ENCODE measurements around the gene SST.
"Not testable (repeated sequence)": the region's sequence is repeated elsewhere in the genome, so short reads cannot be mapped to it uniquely, and the experiment has no call there.

SST gene

GRCh38 chr3:187681756-187682155, 11.6 kb upstream of the SST start:
- DNase-seq: not testable (repeated sequence)

DNA sequence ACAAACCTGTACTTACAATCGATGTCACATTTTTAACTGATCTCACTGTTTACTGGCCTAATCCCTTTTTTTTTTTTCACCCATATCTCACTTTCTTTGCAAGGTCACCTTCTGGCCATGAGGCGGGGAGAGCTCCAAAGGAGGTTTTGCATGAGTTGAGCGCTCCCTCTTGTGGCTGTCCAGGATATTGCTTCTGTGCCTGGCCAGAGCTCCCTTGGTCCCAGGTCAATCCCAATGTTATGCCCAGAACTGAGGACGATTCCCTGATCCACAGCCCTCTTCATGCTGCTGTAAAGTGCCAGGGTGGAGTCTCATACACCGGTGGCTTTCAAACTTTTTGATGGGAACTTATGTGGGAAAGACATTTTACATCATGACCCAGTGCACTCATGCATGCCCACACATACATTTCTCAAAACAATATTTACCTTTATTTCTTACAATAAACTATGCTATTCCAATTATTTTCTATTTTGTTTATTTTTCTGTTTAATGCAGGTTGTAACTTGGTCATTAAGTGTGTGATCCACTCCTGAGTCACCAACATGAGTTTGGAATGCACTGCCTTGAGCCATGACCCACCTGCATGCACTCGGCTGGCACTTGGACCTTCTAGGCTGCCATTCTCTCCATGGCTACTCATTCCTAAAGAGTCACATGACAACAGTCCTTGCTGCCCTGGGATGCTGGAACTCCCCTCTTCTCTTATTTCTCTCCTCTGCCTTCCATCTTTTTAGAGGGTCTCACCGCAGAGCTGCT, 9.6 kb upstream of the SST start:
- DNase-seq: peak; percentile 26

DNA sequence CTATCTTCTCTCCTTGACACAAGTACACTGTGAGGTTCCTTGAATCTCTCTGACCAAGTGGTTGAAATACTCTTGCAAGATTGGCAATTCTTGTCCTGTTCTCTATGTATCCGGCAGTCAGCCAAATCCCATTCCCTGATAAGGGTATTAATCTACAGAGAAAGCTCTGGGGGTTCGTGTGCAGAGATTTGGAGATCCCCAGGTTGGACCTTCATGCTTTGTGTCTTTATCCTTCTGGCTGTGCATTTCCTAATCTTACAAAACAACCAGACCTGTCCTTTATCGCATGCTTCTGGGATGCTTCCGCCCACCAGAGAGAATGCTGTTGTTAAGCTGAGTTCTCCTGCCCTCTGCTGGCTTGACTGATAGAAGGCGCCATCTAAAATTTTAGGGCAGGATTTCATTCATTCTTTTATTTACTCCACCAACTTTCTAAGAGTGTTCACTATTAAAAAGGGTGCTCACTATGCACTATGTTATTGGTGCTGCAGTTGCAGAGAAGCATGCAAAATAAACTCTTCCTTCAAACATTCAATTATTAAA, 8.6 kb upstream of the SST start:
- no peak for DNase-seq

DNA sequence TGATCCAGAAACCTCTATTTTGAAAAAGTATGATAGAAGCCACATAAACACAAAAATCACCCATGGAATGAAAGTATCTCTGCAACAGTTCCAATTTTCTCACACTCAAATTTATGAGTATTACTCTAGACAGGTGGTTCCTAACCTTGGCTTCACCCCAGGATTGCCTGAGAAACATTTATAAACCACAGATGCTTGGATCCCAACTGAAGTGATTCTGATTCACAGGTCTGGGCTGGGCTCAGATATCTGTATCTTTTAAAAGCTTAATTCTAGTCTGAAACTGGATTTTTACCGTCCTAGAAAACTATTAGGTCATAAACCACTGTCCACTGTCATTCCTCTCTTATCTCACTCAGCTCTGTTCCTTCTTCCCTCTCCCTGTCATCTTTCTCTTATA, 7.4 kb upstream of the SST start:
- no peak for DNase-seq

GRCh38 chr3:187673012-187673411, 2.8 kb upstream of the SST start:
- DNase-seq: no peak

DNA sequence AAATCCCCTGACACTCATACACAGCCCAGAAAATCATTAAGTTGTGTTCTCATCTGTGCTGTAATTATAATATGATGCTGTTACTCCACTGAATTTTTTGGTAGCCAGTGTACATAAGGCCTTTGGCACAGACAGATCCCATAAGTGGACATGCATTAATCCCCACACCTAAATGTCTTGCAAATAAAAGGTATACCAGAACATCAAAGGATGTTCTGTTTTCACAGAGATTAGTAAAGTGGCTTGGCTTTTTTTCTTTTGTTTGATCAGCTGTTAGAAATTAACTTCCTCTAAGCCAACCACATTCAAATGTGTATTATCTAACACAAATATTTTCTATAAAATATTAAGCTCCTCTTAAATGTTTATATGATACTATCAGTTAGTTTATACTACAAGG, 2.7 kb downstream of the SST start:
- no peak for DNase-seq

DNA sequence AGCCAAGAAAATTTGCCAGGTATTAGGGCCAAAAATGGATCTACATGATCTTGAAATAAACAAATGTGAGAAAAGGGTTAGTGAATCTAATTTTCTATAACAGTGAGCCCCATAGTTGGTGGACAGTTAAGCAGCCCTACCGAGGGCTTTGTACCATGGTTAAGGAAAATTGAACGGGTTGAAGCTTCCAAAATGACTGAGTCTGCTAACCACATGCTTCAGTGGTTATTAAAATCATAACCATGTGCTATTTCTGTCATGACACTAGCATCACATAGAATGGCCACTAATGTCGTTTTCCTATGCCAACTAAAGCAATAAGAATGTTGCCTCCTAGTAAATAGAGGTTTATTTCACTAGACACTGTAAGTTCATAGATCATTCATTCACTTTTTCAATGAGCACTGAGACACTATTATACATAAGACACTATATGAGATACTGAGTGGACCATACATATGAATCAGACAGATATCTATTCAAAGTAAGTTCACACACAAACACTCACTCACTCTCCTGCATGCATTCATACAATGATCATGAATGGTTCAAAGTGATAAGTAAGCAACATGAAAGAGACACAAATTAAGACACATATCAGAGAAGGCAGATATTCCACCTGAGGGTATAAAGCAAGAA, 4.3 kb downstream of the SST start:
- no peak for DNase-seq

GRCh38 chr3:187665010-187665409, 5.2 kb downstream of the SST start:
- no peak for DNase-seq

- DNase-seq: no peak
Observed at GRCh38 chr3:187662848-187663409, 7.3 kb downstream of the SST start.

- DNase-seq: no peak
Observed at GRCh38 chr3:187661267-187661666, 8.9 kb downstream of the SST start.

DNA sequence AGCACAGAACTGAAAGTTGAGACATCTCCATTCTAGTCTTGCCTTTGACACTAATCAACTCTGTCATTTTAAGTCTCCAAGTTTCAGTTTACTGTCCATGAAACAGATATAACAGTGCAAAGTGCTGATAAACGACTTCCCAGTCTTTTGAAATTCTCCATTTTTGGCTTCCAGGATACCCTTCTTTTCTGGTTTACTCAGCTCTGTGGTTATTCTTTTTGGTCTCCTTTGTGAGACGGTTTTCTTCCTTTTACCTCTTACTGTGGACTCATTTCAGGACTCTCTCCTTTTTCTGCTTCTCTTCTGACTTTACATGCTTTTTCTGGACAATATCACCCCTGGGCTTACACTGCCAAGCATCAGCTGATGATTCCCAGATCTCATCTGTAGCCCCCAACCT, 18.9 kb downstream of the SST start:
- DNase-seq: no peak

DNA sequence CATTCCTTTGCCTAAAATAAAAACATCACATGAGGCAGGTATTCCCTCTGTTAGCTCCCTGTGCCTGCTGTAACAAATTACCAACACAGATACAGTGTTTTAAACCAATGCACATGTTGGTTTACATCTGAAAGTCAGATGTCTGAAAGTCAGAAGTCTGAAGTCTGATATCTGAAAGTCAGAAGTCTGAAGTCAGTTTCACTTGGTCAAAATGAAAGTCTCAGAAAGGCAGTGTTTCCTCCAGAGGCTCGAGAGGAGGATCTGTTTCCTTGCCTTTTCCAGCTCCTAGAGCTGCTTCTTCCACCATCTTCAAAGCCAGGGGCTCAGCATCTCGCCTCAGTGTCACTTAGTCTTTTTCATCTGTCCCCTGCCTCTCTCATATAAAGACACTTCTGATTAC, 22.0 kb downstream of the SST start:
- DNase-seq: no peak

DNA sequence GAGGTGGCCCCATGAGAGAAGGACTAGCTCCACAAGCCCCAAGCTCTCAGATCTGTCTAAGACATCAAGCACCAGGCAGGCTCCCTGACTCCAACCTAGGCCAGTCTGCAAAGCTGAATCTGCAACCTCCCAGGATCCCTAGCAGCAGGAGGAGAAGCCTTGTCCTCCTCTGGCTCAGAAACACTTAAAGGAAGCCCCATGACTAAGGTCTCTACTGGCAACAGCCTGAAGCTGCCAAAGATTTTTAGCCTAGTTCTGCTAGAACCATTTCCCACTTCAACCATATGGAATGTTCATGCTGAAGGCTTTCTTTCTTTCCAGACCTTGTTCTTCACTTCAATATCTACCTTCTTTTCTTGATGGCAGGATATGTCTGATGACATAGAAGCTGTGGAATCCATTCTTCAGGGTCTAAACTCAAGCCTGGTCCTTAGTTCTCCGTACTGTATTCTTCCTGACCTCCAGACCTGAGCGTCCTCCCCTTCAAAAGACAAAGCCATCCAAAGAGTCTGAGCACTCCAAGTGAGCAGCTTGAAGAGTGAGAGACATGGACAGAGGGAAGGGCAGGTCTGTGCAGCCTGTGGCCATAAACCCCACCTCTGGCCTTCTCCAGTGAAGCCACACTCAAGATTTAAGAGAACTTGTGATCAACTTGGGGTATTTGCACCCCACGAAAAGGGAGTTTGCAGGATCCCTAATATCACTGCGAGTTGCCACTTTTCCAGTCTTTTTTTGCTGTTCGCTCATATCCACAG, 23.1 kb downstream of the SST start:
- DNase-seq: no peak

DNA sequence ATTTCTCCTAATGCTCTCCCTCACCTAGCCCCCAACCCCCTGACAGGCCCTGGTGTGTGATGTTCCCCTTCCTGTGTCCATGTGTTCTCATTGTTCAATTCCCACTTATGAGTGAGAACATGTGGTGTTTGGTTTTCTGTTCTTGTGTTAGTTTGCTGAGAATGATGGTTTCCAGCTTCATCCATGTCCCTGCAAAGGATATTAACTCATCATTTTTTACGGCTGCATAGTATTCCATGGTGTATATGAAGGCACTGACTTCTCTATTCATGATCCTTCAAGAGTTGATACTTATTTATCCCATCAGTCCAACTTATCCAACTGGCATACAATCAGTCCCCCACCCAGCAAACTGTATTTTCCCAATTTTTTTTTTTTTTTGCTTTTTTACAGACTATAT, 24.8 kb downstream of the SST start:
- not testable (repeated sequence) for DNase-seq

GRCh38 chr3:187642861-187643260, 27.3 kb downstream of the SST start:
- no peak for DNase-seq

- no peak for DNase-seq
Observed at GRCh38 chr3:187641320-187642016, 28.7 kb downstream of the SST start.

- no peak for DNase-seq
Observed at GRCh38 chr3:187640569-187641059, 29.6 kb downstream of the SST start.

DNA sequence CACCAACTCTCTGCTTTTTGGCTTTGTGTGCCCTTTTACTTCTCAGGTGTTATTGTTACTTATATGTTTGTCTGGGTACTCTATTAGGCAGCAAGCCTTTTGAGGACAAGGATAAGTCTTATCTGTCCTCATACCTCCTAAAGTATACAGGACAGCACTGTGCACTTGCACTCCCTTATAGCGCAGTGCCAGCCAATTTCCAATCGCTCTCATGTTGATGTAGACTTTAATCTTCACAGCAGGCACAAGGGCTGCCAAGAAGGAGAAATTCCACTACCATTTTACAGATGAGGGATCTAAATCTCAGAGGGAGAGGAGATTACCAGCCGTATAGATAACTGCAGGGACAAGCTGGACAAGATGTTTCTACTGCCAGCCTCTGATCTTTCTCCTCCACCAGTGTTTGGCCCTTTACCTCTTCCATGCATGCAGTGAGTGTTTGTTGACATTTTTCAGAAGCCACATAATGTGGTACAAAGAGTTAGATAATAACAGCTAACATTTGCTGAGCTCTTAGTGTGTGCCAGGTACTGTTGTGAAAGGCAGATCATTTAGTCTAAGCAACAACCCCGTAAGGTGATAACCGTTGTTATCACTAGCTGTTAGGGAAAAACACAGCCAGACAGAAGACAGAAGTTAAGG, 30.1 kb downstream of the SST start:
- no peak for DNase-seq

DNA sequence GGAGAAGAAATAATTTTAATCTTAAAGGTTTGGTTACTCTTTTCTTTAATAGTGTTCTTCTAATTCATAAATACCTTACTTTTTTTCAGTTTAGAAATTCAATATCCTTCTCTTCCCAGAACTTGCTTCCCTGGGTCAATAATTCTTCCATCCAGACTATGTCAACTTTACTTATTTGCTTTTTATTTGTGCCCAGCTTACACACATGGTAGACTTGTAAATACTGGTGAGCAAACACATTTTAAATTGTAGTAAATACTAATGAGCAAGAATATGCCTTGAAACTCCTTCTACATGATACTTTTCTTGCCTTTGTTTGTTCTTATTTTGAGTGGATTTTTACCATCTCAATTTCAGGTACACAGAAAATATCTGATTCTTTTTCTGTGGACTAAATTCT, 33.7 kb downstream of the SST start:
- DNase-seq: no peak

- no peak for DNase-seq
Observed at GRCh38 chr3:187630404-187630803, 39.8 kb downstream of the SST start.

GRCh38 chr3:187629711-187630110, 40.5 kb downstream of the SST start:
- DNase-seq: no peak

GRCh38 chr3:187628169-187628568, 42.0 kb downstream of the SST start:
- no peak for DNase-seq
